ENCODE results near the gene DNAH5.

DNA sequence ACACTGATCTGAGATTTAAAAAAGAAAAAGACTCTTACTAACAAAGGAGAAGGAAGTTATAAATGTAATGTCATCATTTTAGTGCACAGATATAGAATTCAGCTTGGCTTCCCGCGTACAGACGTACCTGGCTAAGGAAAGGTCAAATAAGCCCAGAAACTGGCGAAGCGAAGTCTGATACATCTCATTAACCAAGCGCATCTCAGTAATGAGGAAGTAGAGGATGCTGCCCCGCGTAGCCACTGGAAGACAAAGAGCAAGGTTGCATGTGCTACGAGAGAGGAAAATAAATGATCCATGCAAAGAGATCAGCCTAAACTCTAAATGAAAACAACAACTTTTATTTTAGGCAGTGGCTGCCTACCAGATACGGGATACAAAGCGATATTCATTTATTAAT is 208.8 kb downstream of the DNAH5 start:
- TF ChIP-seq, protein P1, sequence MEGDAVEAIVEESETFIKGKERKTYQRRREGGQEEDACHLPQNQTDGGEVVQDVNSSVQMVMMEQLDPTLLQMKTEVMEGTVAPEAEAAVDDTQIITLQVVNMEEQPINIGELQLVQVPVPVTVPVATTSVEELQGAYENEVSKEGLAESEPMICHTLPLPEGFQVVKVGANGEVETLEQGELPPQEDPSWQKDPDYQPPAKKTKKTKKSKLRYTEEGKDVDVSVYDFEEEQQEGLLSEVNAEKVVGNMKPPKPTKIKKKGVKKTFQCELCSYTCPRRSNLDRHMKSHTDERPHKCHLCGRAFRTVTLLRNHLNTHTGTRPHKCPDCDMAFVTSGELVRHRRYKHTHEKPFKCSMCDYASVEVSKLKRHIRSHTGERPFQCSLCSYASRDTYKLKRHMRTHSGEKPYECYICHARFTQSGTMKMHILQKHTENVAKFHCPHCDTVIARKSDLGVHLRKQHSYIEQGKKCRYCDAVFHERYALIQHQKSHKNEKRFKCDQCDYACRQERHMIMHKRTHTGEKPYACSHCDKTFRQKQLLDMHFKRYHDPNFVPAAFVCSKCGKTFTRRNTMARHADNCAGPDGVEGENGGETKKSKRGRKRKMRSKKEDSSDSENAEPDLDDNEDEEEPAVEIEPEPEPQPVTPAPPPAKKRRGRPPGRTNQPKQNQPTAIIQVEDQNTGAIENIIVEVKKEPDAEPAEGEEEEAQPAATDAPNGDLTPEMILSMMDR (IDR thresholded peaks at IDR 0.05): no peak
- no peak for TF ChIP-seq POLR2A (IDR thresholded peaks at IDR 0.05)
